HUES64 (cell line): ENCODE measurements around the gene DSTN.

Experiments
- H3K27ac ChIP-seq: 2 replicates; pipeline ENCODE4 v1.7.0; 2013; ENCODE audit warnings: low read depth, low read length, inconsistent platforms
- H3K27me3 ChIP-seq: 2 replicates; pipeline ENCODE4 v1.6.1; 2013; ENCODE audit warnings: mild to moderate bottlenecking, low read length; ENCODE audit not compliant: insufficient read depth
- H3K36me3 ChIP-seq: 2 replicates; pipeline ENCODE4 v1.6.1; 2013; ENCODE audit warnings: mild to moderate bottlenecking, low read length; ENCODE audit not compliant: insufficient read depth
- H3K4me1 ChIP-seq: 2 replicates; pipeline ENCODE4 v1.6.1; 2013; ENCODE audit warnings: mild to moderate bottlenecking, low read length, moderate library complexity; ENCODE audit not compliant: insufficient read depth
- H3K4me3 ChIP-seq: 2 replicates; pipeline ENCODE4 v1.5.1; 2013; ENCODE audit warnings: mild to moderate bottlenecking, low read length, moderate library complexity
- H3K9ac ChIP-seq: 2 replicates; pipeline ENCODE4 v1.6.1; 2013; ENCODE audit warnings: mild to moderate bottlenecking, low read depth, low read length
- H3K9me3 ChIP-seq: 2 replicates; pipeline ENCODE4 v1.6.1; 2013; ENCODE audit warnings: low read depth, low read length; ENCODE audit not compliant: insufficient read depth
- WGBS: fragments of 150-250, 120-280 bp; methylation state at CpG from one replicate; pipeline ENCODE4 v1.1.7; 2013; ENCODE audit warnings: missing lambda C conversion rate; 5-methylcytosine and 5-hydroxymethylcytosine counted together

Gene DSTN

DNA sequence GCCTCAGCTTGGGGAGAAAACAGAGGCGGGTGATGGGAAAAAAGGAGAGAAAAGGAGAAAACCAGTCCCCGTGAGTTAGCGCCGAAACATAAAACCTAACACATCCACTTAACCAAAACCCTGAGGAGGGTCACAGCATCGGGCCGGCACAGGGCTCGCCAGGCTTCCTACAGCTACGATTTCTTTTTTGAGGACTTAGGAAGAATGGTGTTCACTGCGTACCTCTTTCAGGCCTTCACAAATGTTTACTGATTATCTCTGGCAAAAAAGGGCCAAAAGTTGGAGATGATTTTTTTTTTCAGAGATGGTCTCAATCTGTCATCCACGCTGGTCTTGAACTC is 48.8 kb downstream of the DSTN start:
- Histone ChIP-seq H3K27me3 (no peaks in the 10 kb centered on the region), H3K36me3 (peaks cover 88% of the 10 kb centered on the region), H3K9ac (no peak overlapping the region), H3K4me1 (no peaks in the 10 kb centered on the region), H3K9me3 (no peaks in the 10 kb centered on the region), H3K27ac (no peak overlapping the region), H3K4me3 (no peak overlapping the region)
- 94% methylated on average over 8 of the region's 10 CpGs for WGBS

DNA sequence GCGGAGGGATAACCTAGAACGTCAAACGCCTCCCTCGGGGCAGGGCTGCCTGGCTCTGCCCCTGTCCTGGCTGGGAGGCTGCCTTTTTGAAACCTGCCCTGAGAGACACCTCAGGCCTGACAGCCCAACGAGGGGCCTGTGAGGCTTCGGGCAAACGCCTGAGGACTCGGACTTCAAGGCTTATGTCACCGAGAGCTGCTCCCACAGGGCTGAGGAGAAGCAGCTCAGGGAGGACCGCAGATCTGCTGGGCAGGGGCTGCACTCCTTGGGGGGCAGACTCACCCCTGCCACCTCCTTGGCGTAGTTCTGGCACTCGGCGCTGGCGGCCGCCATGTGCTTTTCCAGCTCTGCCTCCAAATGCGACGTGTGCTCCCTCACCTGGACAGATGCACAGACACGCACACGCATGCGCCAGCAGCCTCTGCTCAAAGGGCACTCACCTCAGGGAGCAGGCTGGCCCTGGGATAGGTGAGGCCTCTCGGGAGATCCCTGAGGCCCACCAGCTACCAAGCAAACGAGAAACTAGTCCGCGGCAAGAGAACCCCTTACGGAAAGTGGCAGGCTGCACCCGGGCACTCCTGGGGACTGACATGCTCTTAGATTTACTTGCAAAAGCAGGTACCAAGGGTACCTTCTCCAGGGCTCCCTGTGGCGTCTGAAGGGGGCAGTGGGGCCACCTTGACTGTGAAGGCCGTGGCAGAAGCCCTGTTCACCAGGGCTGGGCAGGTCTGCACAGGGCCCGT is 49.6 kb downstream of the DSTN start:
- no peak overlapping the region for H3K4me3 ChIP-seq
- H3K9ac ChIP-seq: no peak overlapping the region
- no peaks in the 10 kb centered on the region for H3K9me3 ChIP-seq
- 89% methylated on average over 29 of the region's 29 CpGs for WGBS
- H3K27ac ChIP-seq: no peak overlapping the region
- H3K36me3 ChIP-seq: peaks cover 96% of the 10 kb centered on the region
- H3K27me3 ChIP-seq: no peaks in the 10 kb centered on the region
- no peaks in the 10 kb centered on the region for H3K4me1 ChIP-seq

DNA sequence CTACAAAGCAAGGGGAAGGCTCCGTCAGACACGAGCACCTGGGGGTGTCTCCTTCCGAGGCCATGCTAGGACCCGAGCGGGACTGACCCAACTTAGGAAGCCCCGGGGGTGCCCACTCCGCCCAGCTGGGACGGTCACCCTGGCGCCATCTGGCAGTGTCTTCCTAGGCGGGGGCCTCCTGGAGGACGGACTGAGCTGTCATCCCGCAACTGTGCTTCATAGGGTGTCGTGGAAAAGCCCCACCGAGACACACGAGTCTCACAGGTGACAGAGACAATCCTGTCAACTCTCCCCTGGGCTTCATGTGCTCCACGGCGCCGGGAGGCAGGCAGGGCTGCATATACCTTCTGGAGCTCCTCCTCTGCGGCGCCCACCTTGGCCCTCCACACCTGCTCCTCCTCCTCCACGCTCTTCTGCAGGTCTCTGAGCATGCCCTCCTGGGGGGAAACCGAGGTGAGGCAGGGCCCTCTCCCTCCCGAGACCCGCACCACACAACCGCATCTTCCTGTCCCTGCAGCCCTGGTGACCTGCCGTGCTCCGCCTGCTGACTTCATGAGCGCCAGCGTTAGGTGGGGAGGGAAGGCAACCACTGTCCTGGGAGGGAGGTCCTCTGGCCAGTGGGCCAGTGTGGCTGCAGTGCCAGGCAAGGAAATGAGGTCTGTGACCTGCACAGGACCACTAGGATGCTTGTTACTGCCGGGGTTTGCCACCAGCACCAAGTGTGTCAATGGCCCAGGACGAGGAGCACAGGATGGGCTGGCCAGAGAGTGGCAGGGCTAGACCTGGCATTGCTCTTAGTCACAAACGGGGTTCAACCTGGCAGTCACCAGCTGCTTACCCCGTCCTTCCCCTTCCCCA is 50.7 kb downstream of the DSTN start:
- Histone ChIP-seq H3K36me3 (peaks cover 95% of the 10 kb centered on the region), H3K27me3 (no peaks in the 10 kb centered on the region)
- WGBS: 96% methylated on average over 33 of the region's 33 CpGs

DNA sequence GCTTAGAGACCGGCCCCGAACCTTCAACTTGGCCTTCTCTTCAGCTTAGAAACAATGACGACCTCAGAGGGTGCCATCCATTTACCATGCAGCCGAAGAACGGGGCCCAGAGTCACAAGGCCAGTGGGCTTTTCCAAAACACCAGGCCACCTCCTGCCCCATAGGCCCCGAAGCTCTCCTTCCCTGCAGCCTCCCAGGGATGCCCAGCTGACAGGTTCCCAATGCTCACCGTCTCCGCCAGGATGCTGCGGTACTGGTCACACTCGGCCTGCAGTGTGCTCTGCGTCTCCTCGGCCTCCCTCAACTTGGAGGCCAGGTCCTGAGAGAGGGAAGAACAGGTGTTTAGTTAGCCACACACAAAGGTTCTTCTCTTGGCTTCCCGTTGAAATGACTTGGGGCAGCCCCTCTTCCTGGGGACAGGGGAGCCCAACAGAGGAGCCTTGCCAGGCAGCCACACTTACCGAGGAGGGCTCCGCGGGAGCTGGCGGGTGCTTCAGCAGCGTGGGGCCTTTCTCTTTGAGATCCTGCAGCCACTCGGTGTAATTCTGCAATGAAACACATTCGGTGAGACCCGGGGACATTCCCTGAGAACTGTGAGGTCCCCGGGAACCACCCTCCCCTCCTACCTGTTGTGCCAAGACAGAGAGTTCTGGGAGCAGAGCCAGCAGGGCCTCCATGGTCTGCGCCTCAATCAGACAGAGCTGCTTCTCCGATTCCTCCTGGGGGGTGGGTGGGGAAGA is 51.5 kb downstream of the DSTN start:
- 95% methylated on average over 24 of the region's 24 CpGs for WGBS
- Histone ChIP-seq H3K9ac (no peak overlapping the region), H3K4me1 (no peaks in the 10 kb centered on the region), H3K27me3 (no peaks in the 10 kb centered on the region), H3K27ac (no peak overlapping the region), H3K4me3 (no peak overlapping the region), H3K9me3 (no peaks in the 10 kb centered on the region), H3K36me3 (peaks cover 94% of the 10 kb centered on the region)

More for the DNA sequence above, 50.7 kb downstream of the DSTN start:
- no peaks in the 10 kb centered on the region for H3K4me1 ChIP-seq
- H3K27ac ChIP-seq: no peak overlapping the region
- no peak overlapping the region for H3K9ac ChIP-seq
- no peaks in the 10 kb centered on the region for H3K9me3 ChIP-seq
- no peak overlapping the region for H3K4me3 ChIP-seq

DNA sequence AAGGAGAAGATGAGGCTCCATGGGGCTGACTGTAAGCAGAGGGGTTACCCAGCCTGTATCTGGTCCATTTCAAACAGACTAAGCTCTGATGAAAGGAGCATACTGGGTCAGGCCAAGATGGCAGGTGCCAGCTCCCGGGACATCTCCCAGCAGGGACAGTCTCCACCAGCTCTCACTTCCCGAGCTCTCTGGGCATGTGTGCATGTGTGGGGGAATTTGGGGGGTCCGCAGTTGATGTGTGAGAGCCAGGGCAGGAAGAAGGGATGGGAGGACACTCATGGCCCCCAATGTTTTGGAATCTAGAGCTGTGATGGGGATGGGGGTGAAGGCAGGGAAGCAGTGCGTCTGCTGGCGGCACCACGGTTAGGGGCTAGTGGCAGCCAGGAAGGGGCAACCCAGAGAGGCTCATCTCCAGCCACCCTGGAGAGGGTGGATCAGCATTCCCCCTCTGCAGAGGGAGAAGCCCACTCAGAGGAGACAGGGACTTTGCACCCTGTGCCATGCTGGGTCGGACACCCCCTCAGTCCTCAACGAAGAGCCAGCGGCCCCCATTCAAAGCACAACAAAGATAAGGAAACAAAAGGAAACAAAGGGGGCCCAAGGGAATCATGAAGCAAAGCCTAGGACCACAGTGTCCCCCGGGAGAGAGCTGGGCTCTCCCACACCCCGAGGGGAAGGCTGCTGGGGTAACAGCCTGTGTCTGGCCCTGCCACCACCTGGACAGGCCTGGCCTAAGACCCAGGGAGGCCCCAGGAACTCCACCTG is 52.4 kb downstream of the DSTN start:
- H3K9me3 ChIP-seq: no peaks in the 10 kb centered on the region
- H3K4me1 ChIP-seq: no peaks in the 10 kb centered on the region
- 96% methylated on average over 11 of the region's 11 CpGs for WGBS
- H3K27me3 ChIP-seq: no peaks in the 10 kb centered on the region
- no peak overlapping the region for H3K27ac ChIP-seq
- no peak overlapping the region for H3K9ac ChIP-seq
- no peak overlapping the region for H3K4me3 ChIP-seq
- H3K36me3 ChIP-seq: peaks cover 94% of the 10 kb centered on the region

DNA sequence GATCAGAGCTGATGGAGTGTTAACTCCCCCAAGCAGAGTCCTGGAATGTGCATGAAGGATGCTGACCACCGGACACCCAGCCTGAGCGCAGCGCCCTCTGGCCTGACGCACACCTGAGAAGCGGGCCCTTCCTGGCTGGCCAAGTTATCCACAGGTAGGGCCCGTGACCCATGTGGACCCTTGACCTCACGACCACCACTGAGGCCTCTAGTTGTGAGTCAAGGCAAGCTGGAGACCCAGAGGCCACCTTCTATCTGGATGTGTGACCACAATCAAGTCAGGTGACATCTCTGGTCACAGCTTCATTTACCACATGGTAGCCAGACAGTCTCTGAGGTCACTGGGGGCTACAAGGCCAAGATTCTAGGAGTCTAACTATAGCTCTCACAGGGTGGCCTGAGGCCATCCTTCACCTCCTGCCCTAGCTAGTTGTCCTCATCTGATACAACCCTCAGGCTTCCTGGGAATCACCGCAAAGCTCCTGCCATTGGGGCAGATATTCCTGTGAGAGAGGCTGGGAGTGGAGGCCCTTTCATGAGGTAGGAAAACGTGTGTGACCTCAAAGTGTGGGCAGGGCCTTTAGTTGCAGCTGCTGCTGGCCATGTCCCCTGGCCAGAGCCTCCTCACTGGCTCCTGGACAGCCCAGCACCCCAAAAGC is 53.1 kb downstream of the DSTN start:
- H3K27ac ChIP-seq: no peak overlapping the region
- H3K9me3 ChIP-seq: no peaks in the 10 kb centered on the region
- H3K4me3 ChIP-seq: no peak overlapping the region
- H3K4me1 ChIP-seq: no peaks in the 10 kb centered on the region
- H3K27me3 ChIP-seq: no peaks in the 10 kb centered on the region
- H3K9ac ChIP-seq: no peak overlapping the region
- H3K36me3 ChIP-seq: peaks cover 94% of the 10 kb centered on the region
- 94% methylated on average over 9 of the region's 9 CpGs for WGBS

DNA sequence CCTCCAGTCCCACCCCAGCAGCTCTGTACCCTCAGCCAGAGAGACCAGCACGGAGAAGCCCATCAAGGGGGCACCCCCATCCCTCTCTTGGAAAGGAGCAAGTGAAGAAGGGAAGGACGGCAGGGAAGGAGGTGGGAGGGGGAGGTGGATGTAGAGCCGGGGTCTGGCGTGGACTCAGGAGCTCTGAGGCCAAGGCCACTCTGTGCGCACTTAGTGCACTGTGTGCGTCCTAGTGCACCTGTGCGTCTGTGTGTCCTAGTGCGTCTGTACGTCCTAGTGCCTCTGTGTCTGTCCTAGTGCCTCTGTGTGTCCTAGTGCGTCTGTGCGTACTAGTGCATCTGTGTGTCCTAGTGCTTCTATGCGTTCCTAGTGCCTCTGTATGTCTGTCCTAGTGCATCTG is 54.2 kb downstream of the DSTN start:
- no peak overlapping the region for H3K27ac ChIP-seq
- peaks cover 94% of the 10 kb centered on the region for H3K36me3 ChIP-seq
- H3K4me3 ChIP-seq: no peak overlapping the region
- H3K27me3 ChIP-seq: no peaks in the 10 kb centered on the region
- no peak overlapping the region for H3K9ac ChIP-seq
- H3K9me3 ChIP-seq: no peaks in the 10 kb centered on the region
- 96% methylated on average over 12 of the region's 12 CpGs for WGBS
- no peaks in the 10 kb centered on the region for H3K4me1 ChIP-seq

DNA sequence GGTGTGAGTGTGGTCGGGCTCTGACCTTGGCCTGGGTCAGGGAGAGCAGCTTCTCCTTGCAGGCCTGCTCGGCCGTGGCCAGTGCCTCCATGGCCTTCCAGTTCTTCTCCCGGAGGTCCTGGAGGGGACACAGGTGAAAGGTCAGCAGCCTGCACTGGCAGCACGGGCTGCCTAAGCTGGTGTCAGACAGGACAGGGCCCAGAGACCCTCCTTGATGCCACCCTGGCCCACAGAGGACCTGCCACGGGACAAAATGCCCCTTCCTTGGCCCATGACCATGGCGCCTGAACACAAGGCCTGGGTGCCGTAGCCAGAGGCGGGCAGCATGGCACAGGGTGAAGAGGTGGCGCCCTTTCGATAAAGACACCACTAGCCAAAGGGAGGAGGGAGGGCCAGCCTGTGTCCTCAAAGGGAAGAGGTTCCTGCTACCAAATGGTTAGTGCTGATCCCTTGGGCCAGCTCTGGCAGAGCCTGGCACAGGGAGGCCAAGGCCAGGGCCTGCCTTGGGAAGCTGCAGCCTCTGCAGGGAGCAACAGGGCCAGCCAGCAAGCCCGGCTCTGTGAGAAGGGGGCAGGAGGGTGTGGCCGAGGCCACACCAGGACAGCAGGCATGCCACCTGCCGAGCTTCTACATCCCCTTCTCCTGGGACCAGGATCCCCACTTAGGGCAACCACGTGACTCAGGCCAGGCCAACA is 54.8 kb downstream of the DSTN start:
- Histone ChIP-seq H3K9me3 (no peaks in the 10 kb centered on the region), H3K36me3 (peaks cover 94% of the 10 kb centered on the region), H3K4me1 (no peaks in the 10 kb centered on the region), H3K27ac (no peak overlapping the region), H3K4me3 (no peak overlapping the region), H3K9ac (no peak overlapping the region), H3K27me3 (no peaks in the 10 kb centered on the region)
- WGBS: 96% methylated on average over 15 of the region's 15 CpGs

DNA sequence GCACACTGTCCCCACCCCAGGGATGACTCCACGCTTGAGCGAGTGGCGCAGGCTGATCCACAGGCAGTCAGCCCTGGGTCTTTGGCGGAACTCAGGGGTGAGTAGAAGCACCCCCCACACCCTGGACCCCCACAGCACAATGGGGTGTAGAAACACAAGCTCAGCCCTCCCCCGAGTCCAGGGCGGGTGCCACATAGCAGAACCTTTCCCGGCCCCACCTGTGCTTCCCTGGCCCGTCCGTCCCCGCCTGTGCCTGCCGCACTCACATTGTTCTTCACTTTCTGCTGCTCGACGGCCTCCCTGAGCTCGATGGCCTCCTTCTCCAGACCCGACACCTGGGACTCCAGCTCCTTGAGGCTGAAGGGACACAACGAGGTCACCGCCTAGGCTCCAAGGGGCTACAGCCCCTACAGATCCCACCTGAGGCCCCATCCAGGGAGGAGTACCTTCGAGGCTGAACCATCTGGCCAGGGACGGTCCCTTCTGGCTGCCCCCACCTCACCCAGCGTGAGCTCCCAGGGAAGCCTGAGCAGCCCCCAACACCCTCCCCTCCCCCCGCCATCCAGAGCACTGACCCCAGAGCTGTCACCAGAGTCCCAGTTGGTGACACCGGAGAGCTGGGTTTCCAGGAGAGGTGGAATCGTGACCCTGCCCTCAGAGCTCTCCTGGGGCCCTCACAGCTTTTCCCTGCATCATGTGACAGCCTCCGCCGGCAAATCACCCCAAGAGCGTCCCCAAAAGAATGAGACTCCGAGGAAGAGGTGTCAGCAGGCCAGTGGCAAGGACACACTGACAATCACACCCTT is 55.6 kb downstream of the DSTN start:
- H3K4me3 ChIP-seq: no peak overlapping the region
- peaks cover 94% of the 10 kb centered on the region for H3K36me3 ChIP-seq
- H3K27me3 ChIP-seq: no peaks in the 10 kb centered on the region
- no peaks in the 10 kb centered on the region for H3K9me3 ChIP-seq
- no peak overlapping the region for H3K27ac ChIP-seq
- no peak overlapping the region for H3K9ac ChIP-seq
- 96% methylated on average over 27 of the region's 27 CpGs for WGBS
- no peaks in the 10 kb centered on the region for H3K4me1 ChIP-seq
